CD4-positive, alpha-beta T cell (primary cell): ENCODE data around the gene NKAIN2. TPM values are rescaled to one million over a fixed set of nuclear protein-coding genes. Genes with fewer than 3 reads are reported as not detected.

Experiments
- ATAC-seq: fragments of 200-7000 bp; cut with Tn5 transposase; one replicate; pipeline ENCODE4 v1.10.0; 2022; ENCODE audit warnings: mild to moderate bottlenecking; ENCODE audit not compliant: poor library complexity
- CTCF ChIA-PET: fragments of 350-600 bp; sonication (Branson Sonifier 250); formaldehyde crosslinking; loops from one replicate; lab custom pipeline; 2021; ENCODE audit warnings: antibody characterized with exemption, inconsistent platforms; lab: Charles Lee
- POLR2A ChIA-PET: fragments of 350-600 bp; sonication (Branson Sonifier 250); formaldehyde crosslinking; loops from one replicate; lab custom pipeline; 2021; ENCODE audit warnings: antibody characterized with exemption, inconsistent platforms; lab: Charles Lee
- DNase-seq, 14 experiments: peaks; one replicate each; pipeline ENCODE4 v3.0.0-alpha.2; 2013 to 2020; ENCODE audit warnings: mixed read lengths in 2 of 14
- H3K27ac ChIP-seq, 2 donors: one replicate each; pipeline versions ENCODE4 v1.5.1 to v1.7.0; 2013; ENCODE audit warnings: low read length in 2 of 2, low read depth in 1 of 2, mild to moderate bottlenecking in 1 of 2
- H3K27me3 ChIP-seq, 2 experiments: 1 replicate in 1 of 2; 2 replicates in 1 of 2; pipeline versions ENCODE4 v1.6.1 to v1.7.0; 2013; ENCODE audit warnings: low read length in 2 of 2, control low read depth in 1 of 2, mild to moderate bottlenecking in 1 of 2, moderate library complexity in 1 of 2; ENCODE audit not compliant: insufficient read depth in 2 of 2, control insufficient read depth in 1 of 2
- H3K36me3 ChIP-seq: one replicate; pipeline ENCODE4 v1.6.1; 2013; ENCODE audit warnings: low read length, control low read depth; ENCODE audit not compliant: insufficient read depth
- H3K4me1 ChIP-seq: one replicate; pipeline ENCODE4 v1.6.1; 2013; ENCODE audit warnings: low read length, control low read depth; ENCODE audit not compliant: insufficient read depth
- H3K4me3 ChIP-seq: one replicate; pipeline ENCODE4 v1.5.1; 2013; ENCODE audit warnings: mild to moderate bottlenecking, low read length, moderate library complexity
- H3K9me3 ChIP-seq, 2 experiments: 1 replicate in 1 of 2; 2 replicates in 1 of 2; pipeline versions ENCODE4 v1.6.1 to v1.7.0; 2013; ENCODE audit warnings: low read length in 2 of 2, mild to moderate bottlenecking in 2 of 2, control low read depth in 1 of 2, moderate library complexity in 1 of 2; ENCODE audit not compliant: control insufficient read depth in 1 of 2, insufficient read depth in 1 of 2
- H3K27ac Mint-ChIP-seq: one replicate; pipeline ENCODE4 v1.8.0; 2020; ENCODE audit warnings: mixed read lengths
- H3K27me3 Mint-ChIP-seq: one replicate; pipeline ENCODE4 v1.8.0; 2021; ENCODE audit warnings: mixed read lengths
- H3K36me3 Mint-ChIP-seq: one replicate; pipeline ENCODE4 v1.8.0; 2021; ENCODE audit warnings: low read depth, mixed read lengths
- H3K4me1 Mint-ChIP-seq: one replicate; pipeline ENCODE4 v1.8.0; 2021; ENCODE audit warnings: low read depth, mixed read lengths
- H3K4me3 Mint-ChIP-seq: one replicate; pipeline ENCODE4 v1.8.0; 2020; ENCODE audit warnings: mild to moderate bottlenecking, mixed read lengths
- H3K9me3 Mint-ChIP-seq: one replicate; pipeline ENCODE4 v1.8.0; 2020; ENCODE audit warnings: mixed read lengths
- intact Hi-C, 2 experiments: fragments of 100-400 bp; cut with DNase I in 1 of 2; cut with micrococcal nuclease in 1 of 2; formaldehyde crosslinking; loops; one replicate each; pipeline versions ENCODE4 v1.15.1 to v1.9.0; 2023 to 2025; cut with DNase I, micrococcal nuclease
- total RNA-seq, 174 experiments: library from RNA in 2 of 174; stranded (reverse) in 2 of 174; gene quantifications; one replicate each; pipeline ENCODE4 v1.2.3 and lab custom pipeline; 2021 to 2026
- TF ChIP-seq, protein P1 (sequence below): fragments of 200-600 bp; IDR thresholded peaks from one replicate; pipeline ENCODE4 v1.8.0; 2022; ENCODE audit warnings: antibody characterized with exemption, mild to moderate bottlenecking

Gene NKAIN2
- total RNA-seq, 2 experiments from 2014 or later, result not detected

DNA sequence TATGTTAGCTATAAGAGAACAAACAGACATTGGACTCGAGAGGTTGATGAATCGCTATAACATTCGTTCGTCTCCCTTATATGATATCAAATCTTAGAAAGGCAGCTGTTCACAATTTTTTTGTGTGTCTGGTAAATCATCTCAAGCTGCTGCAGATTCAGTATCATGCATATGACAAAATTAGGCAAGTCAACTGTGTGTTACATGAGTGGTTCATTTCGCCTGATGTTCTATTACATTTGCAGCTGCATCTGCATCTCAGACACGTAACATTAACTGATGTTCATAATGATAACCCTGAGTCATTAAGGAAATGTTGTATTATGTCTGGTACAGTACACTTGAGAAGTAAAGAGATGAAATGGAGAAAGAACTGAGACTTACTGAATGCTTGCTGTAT, 92.1 kb downstream of the NKAIN2 start:
- DNase-seq (no peak), ATAC-seq (no peak)
- intact Hi-C loops, result no loop called here
- TF ChIP-seq, protein P1, sequence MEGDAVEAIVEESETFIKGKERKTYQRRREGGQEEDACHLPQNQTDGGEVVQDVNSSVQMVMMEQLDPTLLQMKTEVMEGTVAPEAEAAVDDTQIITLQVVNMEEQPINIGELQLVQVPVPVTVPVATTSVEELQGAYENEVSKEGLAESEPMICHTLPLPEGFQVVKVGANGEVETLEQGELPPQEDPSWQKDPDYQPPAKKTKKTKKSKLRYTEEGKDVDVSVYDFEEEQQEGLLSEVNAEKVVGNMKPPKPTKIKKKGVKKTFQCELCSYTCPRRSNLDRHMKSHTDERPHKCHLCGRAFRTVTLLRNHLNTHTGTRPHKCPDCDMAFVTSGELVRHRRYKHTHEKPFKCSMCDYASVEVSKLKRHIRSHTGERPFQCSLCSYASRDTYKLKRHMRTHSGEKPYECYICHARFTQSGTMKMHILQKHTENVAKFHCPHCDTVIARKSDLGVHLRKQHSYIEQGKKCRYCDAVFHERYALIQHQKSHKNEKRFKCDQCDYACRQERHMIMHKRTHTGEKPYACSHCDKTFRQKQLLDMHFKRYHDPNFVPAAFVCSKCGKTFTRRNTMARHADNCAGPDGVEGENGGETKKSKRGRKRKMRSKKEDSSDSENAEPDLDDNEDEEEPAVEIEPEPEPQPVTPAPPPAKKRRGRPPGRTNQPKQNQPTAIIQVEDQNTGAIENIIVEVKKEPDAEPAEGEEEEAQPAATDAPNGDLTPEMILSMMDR, result no peak
- H3K27me3 ChIP-seq, result no peaks in the 10 kb centered on the region
- no peaks in the 10 kb centered on the region for H3K36me3 ChIP-seq
- Mint-ChIP-seq H3K4me1 (no peaks in the 10 kb centered on the region), H3K27me3 (no peaks in the 10 kb centered on the region), H3K9me3 (peaks cover 7% of the 10 kb centered on the region), H3K4me3 (no peak overlapping the region), H3K27ac (no peak overlapping the region), H3K36me3 (no peaks in the 10 kb centered on the region)
- H3K4me1 ChIP-seq, result no peaks in the 10 kb centered on the region
- CTCF ChIA-PET, result no interaction called here
- no peaks in the 10 kb centered on the region for H3K9me3 ChIP-seq
- H3K4me3 ChIP-seq, result no peak overlapping the region
- POLR2A ChIA-PET, result no interaction called here
- no peak overlapping the region for H3K27ac ChIP-seq

DNA sequence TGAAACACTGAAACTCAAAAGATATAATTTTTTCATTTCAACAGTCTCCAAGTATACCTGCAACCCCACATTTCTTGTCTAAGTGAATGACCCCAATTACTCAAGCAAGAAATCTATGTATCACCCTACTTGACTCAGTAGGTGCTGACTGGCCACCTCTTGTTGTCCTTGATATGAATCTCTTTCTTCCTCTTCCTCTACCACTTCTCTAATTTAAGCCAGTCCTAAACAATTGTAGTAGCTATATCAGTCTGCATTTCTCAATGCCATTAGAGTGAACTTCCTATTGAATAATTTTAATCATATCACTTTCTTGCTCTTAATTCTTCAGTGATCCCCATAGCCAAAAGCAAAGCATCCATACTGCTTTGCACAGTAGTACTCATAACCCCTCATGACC, 93.2 kb downstream of the NKAIN2 start:
- H3K27me3 Mint-ChIP-seq, result no peaks in the 10 kb centered on the region
- no peak overlapping the region for H3K27ac Mint-ChIP-seq
- H3K4me3 Mint-ChIP-seq, result no peak overlapping the region
- H3K4me3 ChIP-seq, result no peak overlapping the region
- H3K4me1 Mint-ChIP-seq, result no peaks in the 10 kb centered on the region
- H3K27ac ChIP-seq, result no peak overlapping the region
- H3K36me3 Mint-ChIP-seq, result no peaks in the 10 kb centered on the region
- H3K9me3 ChIP-seq, result no peaks in the 10 kb centered on the region
- ChIA-PET CTCF (no interaction called here), POLR2A (no interaction called here)
- ATAC-seq, result no peak
- intact Hi-C loops, result no loop called here
- DNase-seq, result no peak
- H3K27me3 ChIP-seq, result no peaks in the 10 kb centered on the region
- H3K9me3 Mint-ChIP-seq, result peaks cover 4% of the 10 kb centered on the region
- H3K4me1 ChIP-seq, result no peaks in the 10 kb centered on the region
- TF ChIP-seq, protein P1, result no peak
- no peaks in the 10 kb centered on the region for H3K36me3 ChIP-seq

DNA sequence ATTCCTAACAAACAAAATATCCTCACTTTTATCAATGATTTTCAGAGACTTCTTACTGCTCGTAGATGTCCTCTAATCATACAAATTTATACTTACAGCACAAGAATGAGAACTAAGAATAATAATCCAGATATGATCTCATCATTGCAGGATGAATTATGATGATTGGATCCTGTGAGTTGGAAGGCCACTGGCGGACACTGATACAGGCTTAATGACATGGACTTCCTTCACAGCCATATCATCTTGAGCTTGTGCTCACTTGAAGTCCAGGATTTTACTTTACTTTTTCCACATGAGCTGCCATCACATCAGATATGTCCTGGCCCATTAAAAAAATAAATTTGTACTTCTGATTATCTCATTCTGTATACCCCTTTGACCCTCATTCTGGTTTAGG, 94.3 kb downstream of the NKAIN2 start:
- Mint-ChIP-seq H3K27me3 (no peaks in the 10 kb centered on the region), H3K4me1 (no peaks in the 10 kb centered on the region), H3K9me3 (peaks cover 4% of the 10 kb centered on the region), H3K4me3 (no peak overlapping the region), H3K27ac (no peak overlapping the region), H3K36me3 (no peaks in the 10 kb centered on the region)
- Histone ChIP-seq H3K4me3 (no peak overlapping the region), H3K36me3 (no peaks in the 10 kb centered on the region), H3K27ac (no peak overlapping the region), H3K9me3 (no peaks in the 10 kb centered on the region), H3K27me3 (no peaks in the 10 kb centered on the region), H3K4me1 (no peaks in the 10 kb centered on the region)
- intact Hi-C loops, result no loop called here
- ChIA-PET POLR2A (no interaction called here), CTCF (no interaction called here)
- DNase-seq (no peak), ATAC-seq (no peak)
- TF ChIP-seq, protein P1, result no peak
